Stimulated activated CD4-positive, alpha-beta T cell treated with anti-CD3 and anti-CD28 coated beads, Interleukin-2, amount 100 ng/mL, for 24 hours (primary cell): ENCODE data around the gene GRIK4.
A peak's percentile ranks its signal among the peaks of the same experiment; 100 is the strongest.

Experiments
- DNase-seq, 2 donors: peaks; one replicate each; pipeline ENCODE4 v3.0.0-alpha.2; 2020

GRIK4 gene

DNA sequence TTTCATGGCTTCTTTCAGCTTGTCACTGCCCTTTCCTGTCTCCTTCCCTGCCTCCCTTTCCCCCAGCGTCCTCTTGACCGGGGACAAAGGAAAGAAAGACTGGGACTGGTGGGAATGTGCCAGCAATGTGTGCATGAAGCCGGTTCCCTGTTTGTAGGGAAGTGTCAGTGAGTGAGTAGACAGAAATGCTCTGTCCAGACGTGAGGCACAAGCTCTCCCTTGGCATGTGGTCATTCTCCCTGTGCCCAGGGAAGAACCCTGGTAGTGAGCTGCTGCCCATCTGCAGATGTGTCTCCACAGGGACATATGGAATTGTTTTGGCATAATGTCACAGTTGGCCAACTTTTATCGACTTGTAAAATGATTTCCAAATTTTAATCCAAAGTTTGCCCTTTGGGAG is 426.0 kb downstream of the GRIK4 start:
- DNase-seq = no peak

DNA sequence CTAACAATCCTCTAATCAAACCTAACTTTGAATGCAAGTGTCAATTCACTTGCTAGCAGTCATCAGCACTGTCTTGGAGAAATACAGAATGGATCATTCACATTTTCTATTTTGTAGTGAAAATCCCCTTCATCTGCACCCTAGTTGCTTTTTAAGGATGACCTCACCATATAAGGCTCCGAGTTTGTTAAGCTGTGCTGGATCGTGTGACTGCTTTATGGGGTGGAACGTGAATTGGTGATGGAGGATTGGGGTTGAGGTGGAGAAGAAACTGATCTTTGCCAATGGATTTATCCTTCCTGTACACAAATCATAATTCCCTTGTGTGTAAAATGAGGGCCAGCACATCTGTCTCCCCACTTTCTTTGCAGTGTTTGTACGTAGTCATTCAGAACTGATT is 426.7 kb downstream of the GRIK4 start:
- no peak for DNase-seq

DNA sequence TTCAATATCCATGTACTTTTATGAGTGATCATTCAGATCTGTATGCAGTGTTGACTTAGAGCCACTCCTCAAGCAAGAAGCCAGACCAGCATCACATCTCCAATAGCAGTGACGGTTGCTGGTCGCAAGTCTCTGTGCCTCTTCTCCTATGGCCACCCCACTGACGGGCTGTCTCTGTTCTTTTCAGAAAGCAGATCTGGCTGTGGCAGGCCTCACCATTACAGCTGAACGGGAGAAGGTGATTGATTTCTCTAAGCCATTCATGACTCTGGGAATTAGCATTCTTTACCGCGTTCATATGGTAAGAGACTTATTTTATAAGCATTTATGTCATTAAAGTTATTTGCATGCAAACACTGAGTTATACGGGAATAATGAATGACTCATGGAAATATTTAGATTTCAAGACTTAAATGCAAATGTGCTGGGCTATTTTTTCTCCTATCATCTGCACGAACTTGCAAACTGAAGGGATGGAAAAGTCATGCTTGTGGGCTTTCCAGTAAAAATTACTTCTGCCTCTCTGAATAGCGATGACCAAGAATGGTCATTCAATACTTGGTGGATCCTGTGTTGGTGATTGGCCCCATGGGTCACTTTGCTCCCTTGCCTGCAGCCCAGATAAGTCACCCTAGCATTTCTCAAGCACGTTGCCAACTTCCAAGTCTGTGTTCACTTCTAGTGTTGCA is 428.8 kb downstream of the GRIK4 start:
- DNase-seq = no peak

DNA sequence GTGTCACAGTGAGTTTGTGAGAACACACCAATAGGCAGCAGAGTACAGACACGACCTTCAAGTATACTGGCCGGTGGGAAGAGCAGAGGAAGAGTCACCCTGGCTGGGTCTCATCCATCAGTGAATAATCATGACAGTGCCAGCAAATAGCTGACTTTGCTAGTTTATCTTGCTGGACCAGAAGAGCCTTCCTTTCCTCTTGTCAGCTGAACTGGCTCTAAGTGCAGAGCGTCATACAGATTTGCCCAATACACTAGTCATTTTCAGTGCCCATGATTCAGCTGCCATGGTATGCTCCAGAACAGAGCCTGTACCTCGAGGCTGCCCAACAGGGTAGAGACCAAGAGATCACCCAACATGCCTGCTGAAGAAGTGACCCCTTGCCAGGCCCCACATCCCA is 429.5 kb downstream of the GRIK4 start:
- no peak for DNase-seq

DNA sequence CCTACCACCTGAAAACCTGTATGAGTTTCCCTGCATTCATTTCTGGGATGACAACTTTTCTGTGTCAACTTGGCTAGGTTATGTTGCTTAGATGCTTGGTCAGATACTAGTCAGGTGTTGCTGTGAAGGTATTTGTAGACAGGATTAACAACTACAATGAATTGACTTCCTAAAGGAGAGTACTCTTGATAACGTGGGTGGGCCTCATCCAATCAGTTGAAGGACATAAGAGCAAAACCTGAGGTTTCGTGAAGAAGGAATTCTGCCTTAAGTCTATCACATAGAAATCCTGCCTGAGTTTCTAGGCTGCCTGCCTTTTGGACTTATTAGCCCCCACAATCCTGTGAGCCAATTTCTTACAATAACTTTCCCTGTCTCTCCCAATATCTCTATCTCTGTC is 431.2 kb downstream of the GRIK4 start:
- no peak for DNase-seq

DNA sequence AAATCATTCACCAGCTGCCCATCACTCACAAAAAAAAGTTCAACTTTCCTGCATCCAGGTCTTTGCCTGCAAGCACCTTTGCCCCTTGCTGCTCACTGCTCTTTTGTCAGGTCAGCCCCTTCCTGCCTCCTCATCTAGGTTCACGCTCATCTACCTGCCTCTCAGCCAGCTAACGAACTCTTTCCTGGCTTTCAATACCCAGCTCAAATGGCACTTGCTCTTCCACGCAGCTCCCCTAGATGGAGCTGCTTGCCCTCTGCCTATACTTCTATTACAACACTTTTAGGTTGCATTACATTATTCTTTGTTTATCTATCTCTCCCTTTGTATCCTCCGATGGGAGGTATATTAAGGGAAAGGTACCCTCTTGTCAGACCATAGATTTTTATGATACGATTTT is 433.5 kb downstream of the GRIK4 start:
- DNase-seq = no peak

DNA sequence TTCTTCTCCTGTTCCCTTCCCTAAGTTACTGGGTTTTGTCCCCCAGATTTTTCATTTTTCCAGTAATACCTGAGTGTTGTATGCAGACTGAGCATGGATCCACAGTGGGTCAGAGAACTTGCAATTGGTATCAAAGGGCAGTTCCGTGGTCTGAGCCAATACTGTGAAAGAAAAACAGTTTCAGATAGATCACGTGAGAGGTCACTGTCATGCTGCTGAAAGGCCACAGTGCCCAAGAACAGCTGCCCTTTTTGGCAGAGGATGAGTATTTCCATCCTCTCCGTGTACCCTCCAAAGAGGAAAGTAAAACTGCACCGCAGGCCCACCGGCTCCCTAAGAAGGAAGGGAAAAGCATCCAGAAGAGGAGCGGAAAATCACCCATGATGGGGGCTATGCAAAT is 439.3 kb downstream of the GRIK4 start:
- DNase-seq = no peak

DNA sequence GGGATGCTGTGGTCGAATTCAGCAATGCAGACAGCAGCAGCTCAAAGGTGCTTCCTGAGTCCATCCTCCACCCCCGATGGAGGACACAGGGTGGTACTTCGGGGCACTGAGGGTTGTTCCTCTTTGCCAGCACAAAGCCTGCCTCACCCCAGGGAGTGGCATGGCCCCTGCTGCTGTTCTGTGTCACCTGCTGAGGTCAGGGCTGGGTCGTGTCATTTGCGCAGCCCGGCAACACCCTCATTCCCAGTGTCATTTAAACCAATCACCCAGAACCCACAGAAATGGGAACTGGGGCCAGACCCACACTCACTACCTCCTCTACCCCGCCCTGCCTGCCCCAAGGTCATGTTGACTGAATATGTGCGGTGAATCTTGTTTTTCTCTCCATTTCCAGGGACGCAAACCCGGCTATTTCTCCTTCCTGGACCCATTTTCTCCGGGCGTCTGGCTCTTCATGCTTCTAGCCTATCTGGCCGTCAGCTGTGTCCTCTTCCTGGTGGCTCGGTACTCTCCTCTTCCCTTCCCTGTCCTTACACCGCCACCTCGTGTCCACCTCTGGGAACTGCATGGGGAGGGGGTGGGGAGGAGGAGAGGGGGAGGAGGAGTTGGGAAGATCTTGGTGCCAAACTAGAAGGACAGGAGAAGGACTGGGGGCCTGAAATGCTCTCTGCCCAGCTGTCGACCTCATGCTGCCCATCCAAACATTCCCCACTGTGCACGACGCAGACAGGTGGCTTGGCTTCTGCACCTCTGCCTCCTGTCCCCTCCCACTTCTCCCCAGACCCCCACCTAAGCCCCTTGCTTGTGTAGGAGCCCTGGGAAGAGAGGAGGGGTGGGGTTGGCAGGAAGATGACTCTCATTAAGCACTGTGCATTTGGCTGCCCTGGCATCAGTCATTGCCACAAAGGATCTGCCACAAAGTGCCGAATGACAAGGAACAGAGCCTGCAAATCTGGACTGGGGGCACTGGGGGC is 441.2 kb downstream of the GRIK4 start:
- peak; percentile 69 to 76 for DNase-seq

DNA sequence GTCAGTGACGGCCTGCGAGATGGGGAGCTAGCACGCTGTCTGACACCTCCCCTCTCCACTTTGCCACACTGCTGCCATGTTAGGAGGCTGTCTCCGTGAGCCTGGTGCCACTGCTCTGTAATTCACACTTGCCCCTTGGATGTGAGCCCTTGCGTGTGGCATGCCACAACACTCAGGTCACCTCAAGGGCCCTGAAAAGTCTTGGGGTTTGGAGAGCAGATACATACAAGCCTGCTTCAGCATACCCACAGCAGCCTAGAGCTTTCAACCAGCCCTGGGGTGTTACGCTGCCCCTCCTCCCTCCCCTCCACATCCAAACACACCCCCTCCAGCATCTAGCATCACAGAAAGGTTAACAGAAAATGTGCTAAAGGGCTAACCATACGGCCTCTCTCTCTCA is 442.8 kb downstream of the GRIK4 start:
- DNase-seq = no peak

DNA sequence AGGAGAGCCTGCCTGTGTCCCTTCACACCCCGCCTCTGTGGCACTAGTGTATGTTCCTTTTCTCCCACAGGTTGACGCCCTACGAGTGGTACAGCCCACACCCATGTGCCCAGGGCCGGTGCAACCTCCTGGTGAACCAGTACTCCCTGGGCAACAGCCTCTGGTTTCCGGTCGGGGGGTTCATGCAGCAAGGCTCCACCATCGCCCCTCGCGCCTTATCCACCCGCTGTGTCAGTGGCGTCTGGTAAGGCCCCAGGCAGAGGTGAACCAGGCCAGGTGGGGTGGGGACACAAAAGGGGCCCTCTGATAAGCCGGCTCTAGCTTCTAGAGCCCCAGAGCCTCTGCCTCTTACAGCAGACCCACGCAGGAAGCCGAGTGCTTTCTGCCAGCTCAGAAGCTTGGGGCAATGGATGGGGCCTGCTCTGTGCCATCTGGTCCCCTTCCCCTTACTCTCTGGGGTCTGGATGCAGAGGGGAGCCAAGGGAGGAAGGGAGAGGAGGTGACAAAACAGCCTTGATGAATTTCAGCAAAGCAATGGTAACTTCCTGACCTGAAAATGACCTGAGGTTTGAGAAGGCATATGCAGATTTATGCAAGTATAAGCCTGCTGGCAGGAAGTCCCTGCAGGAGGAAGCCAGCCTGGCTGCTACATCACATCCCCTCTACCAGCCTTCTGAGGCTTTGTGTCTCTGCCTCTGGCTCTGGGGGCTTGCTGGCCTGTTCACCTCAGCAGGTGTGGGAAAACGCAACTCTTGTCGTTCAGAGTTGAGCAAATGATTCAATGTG is 445.4 kb downstream of the GRIK4 start:
- peak in 1 of 2 donors; percentile 15 for DNase-seq

DNA sequence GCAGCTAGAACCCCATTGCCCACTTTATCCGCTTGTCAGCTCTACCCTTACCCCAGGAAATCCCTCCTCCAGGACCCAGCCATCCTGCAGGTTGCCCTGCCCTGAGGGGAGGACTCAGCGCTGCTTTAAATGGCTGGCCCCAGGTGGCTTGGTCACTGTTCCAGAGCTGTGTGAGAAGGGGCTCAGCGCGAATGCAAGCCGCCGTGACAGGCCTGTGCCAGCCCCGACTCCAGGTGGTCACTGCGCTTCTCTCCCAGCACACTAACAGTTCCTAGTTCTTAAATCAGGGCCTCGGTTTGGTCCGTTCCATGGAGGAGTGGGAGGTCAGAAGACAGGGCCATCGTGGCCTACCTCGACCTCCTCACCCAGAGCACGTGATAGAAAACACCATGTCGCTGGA is 446.6 kb downstream of the GRIK4 start:
- no peak for DNase-seq

DNA sequence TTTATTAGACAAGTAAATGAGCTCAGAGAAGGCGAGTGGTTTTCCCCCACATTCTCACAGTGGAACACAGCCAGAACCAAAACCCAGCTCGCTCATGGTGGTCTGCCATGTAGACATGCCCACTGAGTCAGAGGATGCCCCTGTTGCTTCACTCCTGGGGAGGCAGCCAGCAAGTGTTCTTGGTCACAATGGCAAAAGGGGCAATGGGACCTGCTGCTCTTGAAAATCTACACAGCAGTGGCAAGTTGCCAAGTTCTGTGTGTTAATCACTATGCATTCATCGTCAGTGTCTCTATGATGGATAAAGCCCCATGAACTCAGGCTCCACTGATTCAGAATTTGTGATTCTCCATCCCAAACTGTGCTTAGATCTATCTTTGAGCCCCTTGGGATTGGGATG is 447.6 kb downstream of the GRIK4 start:
- DNase-seq = no peak

DNA sequence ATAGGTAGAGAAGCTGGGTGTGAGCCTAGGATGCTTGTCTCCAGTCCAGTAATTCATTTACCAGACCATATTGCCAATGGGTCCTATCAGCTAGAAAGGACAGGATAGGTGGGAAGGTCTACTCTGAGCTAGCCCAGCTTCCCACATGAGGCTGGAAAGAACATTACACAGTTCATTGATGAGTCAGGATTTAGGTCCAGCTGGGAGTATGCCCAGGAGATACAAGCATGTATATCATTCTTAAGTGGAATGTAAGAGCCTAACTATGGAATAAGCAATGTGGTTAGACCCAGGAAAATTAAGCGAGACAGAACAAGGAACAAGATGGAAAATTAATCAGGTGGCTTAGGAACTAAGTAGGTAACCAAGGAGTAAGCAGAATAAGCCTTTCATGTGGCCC is 453.3 kb downstream of the GRIK4 start:
- DNase-seq = no peak

DNA sequence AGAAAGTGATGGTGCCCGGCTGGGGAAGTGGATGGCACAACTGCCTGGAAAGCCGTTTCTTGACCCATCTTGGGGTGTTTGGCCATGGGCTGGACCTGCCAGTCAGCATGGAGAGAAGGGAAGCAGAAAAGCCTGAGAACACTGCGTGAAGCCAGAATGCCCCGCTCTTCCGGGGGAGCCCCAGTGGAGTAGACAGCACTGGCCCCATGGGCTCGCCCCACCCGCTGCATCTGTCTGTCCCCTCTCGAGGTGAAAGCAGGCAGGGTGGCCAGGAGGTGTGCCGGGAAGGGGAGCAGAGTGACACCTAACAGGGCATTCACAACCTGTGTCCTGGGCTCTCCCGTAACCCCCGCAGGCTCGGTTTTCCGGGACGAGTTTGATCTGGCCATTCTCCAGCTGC is 455.3 kb downstream of the GRIK4 start:
- no peak for DNase-seq

DNA sequence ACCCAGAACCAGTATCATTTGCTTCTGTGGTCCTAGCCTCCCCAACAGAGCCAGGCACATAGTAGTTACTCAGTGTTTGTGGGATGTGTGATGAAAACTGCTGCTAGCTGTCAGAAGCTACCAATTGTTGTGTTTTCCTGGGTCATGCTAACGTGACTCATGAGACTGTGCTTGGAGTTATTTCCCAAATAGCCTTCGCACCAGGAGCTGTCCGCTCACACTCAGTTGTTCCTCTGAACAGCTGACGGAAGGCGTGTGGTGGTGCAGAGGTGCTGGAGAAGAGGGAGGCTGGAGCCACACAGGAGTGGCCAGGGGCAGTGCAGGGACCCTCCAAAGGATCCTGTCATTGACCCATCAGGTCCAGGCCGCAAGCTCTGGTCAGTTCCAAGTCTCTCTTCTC is 458.4 kb downstream of the GRIK4 start:
- no peak for DNase-seq

DNA sequence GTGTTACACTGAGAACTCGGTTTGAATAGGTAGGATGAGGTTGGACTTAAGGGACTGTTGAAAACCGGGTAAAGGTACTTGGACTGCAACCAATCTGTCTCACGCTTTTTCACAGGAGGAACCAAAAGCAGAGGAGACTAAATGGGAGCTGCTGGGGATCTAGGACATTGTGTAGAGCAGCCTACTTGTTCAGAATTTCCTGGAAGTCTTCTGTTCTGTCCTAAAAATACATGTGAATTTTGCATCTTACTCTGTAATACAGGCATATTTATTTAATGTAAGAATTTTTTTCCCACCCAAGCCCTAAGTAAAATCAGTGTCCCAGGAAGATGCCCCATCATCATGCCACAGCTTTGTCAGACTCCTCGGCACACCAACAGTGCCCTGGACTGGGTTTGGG is 460.3 kb downstream of the GRIK4 start:
- DNase-seq = no peak

DNA sequence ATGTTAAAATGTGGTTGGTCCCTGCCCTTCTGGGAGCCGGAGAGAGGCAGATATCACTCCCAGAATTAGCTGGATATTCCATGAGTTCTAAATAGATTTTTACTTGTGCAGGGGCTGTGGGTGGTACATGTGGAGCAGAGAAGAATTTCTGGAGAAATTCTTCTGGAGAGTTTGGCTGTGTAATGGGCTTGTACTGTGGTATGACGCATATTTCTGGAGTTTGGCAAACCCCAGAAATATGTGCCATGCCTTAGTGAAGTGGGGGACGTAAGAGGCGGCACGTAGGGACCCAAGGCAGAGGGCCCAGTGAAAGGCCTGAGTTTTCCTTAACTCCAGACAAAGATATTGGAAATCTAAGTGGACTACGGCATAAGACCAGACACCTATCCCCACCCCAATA is 461.1 kb downstream of the GRIK4 start:
- DNase-seq = no peak

DNA sequence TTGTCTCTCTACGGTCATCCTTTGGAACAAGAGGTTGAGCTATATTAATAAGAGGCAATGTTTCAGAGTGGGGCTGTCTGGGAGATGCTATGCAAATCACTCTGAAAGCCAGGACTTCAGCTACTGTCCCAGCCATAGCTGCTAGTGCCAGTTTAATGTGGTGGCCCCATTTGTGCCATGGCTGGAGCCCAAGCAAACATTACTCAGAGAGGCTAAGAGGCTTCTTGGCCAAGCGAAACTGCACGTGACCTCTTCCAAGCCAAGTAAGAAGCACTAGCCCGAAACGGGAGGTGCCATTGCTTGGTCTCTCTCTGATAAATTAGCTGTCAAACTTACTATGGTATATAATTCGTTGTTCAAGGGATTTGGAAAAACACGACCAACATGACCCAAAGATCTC is 462.0 kb downstream of the GRIK4 start:
- DNase-seq = no peak

DNA sequence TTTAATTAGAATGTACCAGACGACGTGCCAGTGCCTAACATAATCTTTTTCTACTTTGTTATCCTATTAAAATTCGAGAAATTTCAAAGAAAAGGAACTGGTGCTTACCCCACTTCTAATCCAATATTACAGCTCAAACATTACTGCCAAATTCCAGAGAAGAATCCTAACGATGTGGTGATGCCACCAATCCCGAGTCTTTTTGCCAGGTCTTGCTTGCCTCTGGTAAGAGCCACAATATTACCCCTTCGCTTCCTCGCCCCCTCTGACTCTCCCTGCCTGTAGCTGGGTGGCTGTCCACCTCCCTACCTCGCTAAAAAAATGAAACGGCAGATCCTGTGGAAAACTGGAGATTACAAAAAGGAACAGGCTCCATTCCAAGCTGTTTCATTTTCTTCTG is 462.9 kb downstream of the GRIK4 start:
- DNase-seq = no peak

DNA sequence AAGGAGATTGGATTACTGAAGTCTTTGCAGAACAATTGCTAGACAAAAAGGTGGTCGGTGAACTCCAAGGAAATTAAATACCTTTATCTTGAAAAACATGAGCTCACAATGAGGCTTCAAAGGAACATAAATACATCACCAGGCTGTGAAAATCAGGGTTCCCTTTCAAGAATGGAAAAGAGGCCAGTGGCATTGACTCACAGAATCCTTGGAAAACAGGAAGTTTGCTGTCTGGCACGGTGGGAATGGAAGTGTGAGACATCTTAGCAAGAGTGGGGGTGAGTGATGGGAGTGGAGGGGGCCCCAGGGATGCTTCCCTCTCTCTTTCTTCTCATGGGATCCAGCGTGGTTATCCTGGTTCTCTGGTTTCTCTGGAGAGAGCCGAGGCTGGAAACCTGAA is 463.4 kb downstream of the GRIK4 start:
- DNase-seq = no peak

DNA sequence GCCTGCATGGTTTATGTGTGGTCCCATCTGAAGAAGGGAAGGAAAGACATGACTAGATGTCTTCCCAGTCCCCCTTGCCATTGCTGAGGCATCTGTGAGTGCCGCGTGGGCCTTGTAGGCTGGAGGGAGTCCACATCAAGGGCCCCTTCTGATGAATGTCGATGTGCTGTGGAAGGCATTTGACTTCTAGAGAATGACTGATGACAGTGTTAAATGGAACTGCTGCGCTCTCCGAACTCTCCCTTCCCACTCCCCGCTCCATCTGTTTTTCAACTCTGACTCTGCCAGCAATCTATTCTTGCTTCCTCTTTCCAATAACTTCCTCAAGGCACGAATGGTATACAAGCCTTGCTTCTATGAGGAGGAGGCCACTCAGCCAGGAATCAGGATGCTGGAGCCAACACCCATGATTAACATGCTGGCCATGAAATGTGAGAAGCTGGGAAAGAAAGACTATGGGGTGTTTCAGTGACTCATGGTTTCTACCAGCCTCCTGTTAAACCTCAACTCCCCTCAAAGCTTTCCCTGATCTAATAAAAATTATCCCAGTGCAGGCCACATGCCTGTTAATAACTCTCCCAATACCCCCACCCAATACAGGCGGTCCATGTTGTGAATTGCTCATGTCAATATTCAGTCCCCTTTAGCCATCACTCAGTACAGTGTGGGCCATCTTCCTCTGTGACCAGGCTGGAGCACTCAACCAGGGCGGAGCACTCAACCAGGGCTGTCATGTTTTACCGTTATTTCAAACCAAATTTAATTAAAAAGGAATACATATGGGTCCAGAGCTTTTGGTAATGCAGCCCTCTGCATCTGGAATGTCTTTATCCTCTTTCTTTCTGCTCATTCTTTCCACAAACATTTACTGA is 466.0 kb downstream of the GRIK4 start:
- no peak for DNase-seq

DNA sequence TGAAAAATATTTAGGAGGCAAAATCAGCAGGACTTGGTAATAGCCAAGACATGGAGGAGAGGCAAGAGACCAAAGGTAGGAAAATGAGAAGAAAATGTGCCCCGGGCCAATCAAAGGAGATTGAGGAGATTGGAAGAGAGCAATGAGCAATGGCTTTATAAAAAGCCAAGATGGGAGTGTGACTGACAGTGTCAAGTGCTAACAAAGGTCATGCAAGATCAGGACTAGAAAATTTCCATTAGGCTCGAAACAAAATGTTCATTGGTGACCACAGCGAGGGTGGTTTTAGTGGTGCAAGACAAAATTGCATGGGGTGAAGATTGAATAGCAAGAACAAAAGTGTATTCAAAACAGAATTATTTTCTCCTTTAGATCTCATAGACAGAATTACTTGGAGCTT is 467.2 kb downstream of the GRIK4 start:
- DNase-seq = no peak
